ENCODE measurements around the gene ARHGAP30. TPM values are rescaled to one million over a fixed set of nuclear protein-coding genes. Genes with fewer than 3 reads are reported as not detected.
A peak's percentile ranks its signal among the peaks of the same experiment; 100 is the strongest.
"Not testable (repeated sequence)": the region's sequence is repeated elsewhere in the genome, so short reads cannot be mapped to it uniquely, and the experiment has no call there.

The ARHGAP30 gene
- total RNA-seq, 1 donor from 2014 or later: 2.4 TPM

DNA sequence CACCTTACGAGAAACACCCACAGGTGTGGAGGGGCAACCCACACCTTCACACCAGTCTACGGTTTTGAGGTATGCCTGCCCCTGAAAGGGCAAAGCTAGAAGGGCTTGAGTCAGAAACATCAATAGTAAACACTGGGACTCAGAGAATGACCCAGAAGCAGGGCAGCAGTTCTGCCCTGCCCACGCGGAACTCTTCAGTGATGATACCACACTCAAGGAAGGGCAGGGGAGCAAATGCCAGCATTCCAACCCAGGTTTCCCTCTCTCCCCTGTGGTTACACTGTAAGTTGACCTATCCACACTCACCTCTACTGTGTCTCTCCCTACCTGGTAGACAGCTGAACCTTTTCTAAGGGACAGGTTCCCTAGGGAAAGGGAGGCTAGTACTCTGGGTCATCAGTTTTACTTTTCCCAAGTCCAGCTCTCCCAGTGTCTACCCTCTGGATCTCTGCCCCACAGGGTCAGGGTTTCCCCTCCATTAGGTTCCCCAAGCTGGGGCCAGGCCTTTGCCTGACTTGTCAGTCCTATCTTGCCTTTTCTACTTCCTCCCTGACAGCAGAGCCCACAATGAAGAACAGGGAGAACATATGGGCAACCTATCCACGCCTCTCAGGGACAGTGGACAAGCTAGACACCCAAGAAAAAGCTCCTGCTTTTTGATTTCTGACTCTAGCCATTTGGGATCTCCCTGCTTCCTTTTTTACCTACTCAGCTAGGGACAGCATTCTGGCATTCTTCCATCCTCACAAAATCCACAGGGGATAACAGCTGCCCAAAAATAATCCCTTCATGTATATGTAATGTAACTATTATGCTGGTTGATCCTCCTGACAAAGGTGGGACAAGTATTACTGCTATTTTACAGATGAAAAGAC, 51.7 kb downstream of the ARHGAP30 start:
- Histone ChIP-seq H3K4me3 (no peak overlapping the region), H3K4me1 (peaks cover 63% of the 10 kb centered on the region), H3K9me3 (replicated peaks) (no peaks in the 10 kb centered on the region), H3K27me3 (ENCODE audit: low read depth) (peaks cover 4% of the 10 kb centered on the region), H3K27ac (replicated peaks) (peak overlapping the region; percentile 23), H3K36me3 (no peaks in the 10 kb centered on the region)
- no peak for DNase-seq
- intact Hi-C loops (cut with micrococcal nuclease): no loop called here
- no peak for TF ChIP-seq CTCF (IDR thresholded peaks at IDR 0.05; ENCODE audit: borderline replicate concordance)

GRCh38 chr1:161017181-161017580, 52.5 kb downstream of the ARHGAP30 start:
- intact Hi-C loops (cut with micrococcal nuclease); H3K9me3 ChIP-seq (replicated peaks); H3K27ac ChIP-seq (replicated peaks); H3K36me3 ChIP-seq; H3K27me3 ChIP-seq (ENCODE audit: low read depth); H3K4me3 ChIP-seq; DNase-seq: not testable (repeated sequence)
- peaks cover 68% of the 10 kb centered on the region for H3K4me1 ChIP-seq

GRCh38 chr1:161016683-161017082, 53.0 kb downstream of the ARHGAP30 start:
- H3K27ac ChIP-seq (replicated peaks); H3K27me3 ChIP-seq (ENCODE audit: low read depth); H3K36me3 ChIP-seq; H3K4me3 ChIP-seq; intact Hi-C loops (cut with micrococcal nuclease); DNase-seq; H3K9me3 ChIP-seq (replicated peaks): not testable (repeated sequence)
- peaks cover 67% of the 10 kb centered on the region for H3K4me1 ChIP-seq

DNA sequence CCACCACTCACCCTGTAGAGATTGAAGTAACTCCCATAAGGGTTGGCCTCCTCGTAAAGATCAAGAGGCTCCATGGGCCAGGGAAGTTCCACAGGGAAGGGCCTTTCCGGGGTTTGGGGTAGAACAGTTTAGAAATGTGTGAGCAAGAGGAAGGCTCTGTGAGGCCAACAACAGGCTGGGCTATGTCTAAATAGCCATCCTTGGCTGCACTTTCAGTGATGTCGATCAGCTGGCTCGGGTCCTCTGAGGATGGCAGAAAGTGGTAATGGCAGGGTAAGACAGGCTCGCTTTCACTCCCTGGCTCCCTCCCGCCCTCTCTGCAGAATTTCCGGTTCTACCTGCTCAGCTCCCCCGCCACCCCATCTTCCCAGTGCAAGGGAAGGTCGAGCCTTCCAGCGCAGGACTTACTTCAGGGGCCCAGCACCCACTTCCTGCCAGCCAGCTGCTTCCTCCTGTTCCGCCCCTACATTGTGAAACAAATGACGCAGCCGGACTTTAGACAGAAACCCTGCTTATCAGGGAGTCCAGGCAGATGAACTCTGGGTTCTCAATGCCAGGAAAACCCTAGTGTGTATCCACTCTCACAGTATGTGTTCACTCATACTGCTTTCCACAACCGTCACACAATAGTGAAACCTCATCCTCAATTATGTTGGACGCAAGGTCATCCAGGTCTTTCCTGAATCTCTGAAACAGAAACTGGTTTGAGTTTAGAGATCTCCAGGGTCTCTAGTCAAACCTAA, 56.0 kb downstream of the ARHGAP30 start:
- peak overlapping the region; percentile 91 for H3K27ac ChIP-seq (replicated peaks)
- no peak for TF ChIP-seq CTCF (IDR thresholded peaks at IDR 0.05; ENCODE audit: borderline replicate concordance)
- intact Hi-C loops (cut with micrococcal nuclease): no loop called here
- H3K4me3 ChIP-seq: peak overlapping the region; percentile 50
- H3K9me3 ChIP-seq (replicated peaks): no peaks in the 10 kb centered on the region
- H3K4me1 ChIP-seq: peaks cover 40% of the 10 kb centered on the region
- H3K36me3 ChIP-seq: no peaks in the 10 kb centered on the region
- no peaks in the 10 kb centered on the region for H3K27me3 ChIP-seq (ENCODE audit: low read depth)
- peak; percentile 78 for DNase-seq

DNA sequence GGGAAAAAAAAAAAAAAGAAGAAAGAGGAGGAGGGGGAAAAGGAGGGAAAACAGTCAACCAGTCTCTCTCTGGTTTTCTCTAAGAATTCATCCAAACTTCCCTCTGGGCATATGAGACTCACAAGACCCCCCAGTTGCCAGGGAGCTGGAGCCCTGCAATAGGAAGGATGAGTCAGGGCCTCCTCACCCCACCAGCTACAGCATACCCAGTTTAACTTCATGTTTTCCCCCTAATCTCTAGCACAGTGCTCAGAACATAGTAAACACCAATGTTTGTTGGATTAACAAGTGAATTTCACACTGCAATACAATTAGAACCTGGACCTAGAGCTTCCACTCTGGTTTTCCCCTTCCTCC, 56.6 kb downstream of the ARHGAP30 start:
- Histone ChIP-seq H3K36me3 (no peaks in the 10 kb centered on the region), H3K4me3 (peak overlapping the region; percentile 50), H3K4me1 (peaks cover 34% of the 10 kb centered on the region), H3K9me3 (replicated peaks) (no peaks in the 10 kb centered on the region), H3K27ac (replicated peaks) (peak overlapping the region; percentile 91), H3K27me3 (ENCODE audit: low read depth) (no peaks in the 10 kb centered on the region)
- no peak for DNase-seq
- no peak for TF ChIP-seq CTCF (IDR thresholded peaks at IDR 0.05; ENCODE audit: borderline replicate concordance)
- intact Hi-C loops (cut with micrococcal nuclease): no loop called here

DNA sequence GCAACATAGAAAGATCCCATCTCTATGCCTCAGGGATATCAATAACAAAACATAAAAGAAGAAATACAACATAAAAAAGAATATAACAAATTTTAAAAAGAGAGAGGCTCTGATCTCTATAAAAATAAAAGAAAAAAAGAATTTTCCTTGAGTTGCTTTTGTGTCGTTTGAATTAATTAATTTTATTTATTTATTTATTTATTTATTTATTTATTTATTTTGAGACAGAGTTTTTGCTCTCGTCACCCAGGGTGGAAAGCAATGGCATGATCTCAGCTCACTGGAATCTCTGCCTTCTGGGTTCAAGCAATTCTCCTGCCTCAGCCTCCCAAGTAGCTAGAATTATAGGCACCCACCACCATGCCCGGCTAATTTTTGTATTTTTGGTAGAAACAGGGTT, 57.3 kb downstream of the ARHGAP30 start:
- Histone ChIP-seq H3K27me3 (ENCODE audit: low read depth) (no peaks in the 10 kb centered on the region), H3K4me1 (peaks cover 29% of the 10 kb centered on the region), H3K36me3 (no peaks in the 10 kb centered on the region), H3K4me3 (no peak overlapping the region), H3K27ac (replicated peaks) (peak overlapping the region; percentile 91), H3K9me3 (replicated peaks) (no peaks in the 10 kb centered on the region)
- no peak for DNase-seq
- intact Hi-C loops (cut with micrococcal nuclease): no loop called here
- no peak for TF ChIP-seq CTCF (IDR thresholded peaks at IDR 0.05; ENCODE audit: borderline replicate concordance)
